A549 (cell line): Measurements from ENCODE around the gene RANBP17. TPM values are rescaled to one million over a fixed set of nuclear protein-coding genes. Genes with fewer than 3 reads are reported as not detected.

ENCODE experiments used
- ATAC-seq, 2 experiments: fragments of 200-7000 bp in 1 of 2; fragments of >200 bp in 1 of 2; cut with Nextera tagmentation in 1 of 2; cut with Tn5 transposase in 1 of 2; 3 replicates each; pipeline versions ENCODE4 v1.8.0 to v1.9.1; 2018 to 2020; ENCODE audit warnings: mild to moderate bottlenecking in 1 of 2, moderate library complexity in 1 of 2
- CTCF ChIA-PET: fragments of 300-600 bp; sonication (Branson Sonifier 250); formaldehyde crosslinking; extraction: SDS; loops from one replicate; lab custom pipeline; 2021; ENCODE audit warnings: antibody characterized with exemption, inconsistent platforms; lab: Yijun Ruan, JAX
- POLR2A ChIA-PET: fragments of 350-600 bp; formaldehyde crosslinking; extraction: SDS; loops from one replicate; lab custom pipeline; 2021; ENCODE audit warnings: antibody characterized with exemption, inconsistent platforms; lab: Yijun Ruan, JAX
- DNase-seq, 2 experiments: peaks; one replicate each; pipeline versions ENCODE4 v3.0.0 to v3.0.0-alpha.2; 2011 to 2016; ENCODE audit warnings: low read depth in 1 of 2, low spot score in 1 of 2
- FAIRE-seq: peaks from 2 replicates; lab custom pipeline; 2011; peaks lifted over from hg19 to GRCh38; lab: Jason Lieb, UNC
- H3K27ac ChIP-seq, 2 experiments: fragments of >200 bp; sonication (Bioruptor Twin); formaldehyde crosslinking; 3 replicates each; pipeline ENCODE4 v1.5.1; 2016 to 2017
- H3K4me1 ChIP-seq: fragments of >200 bp; sonication (Bioruptor Twin); formaldehyde crosslinking; 3 replicates; pipeline ENCODE4 v1.6.1; 2016
- H3K4me2 ChIP-seq: fragments of >200 bp; sonication (Bioruptor Twin); formaldehyde crosslinking; 3 replicates; pipeline ENCODE4 v1.6.1; 2016
- H3K4me3 ChIP-seq: fragments of >200 bp; sonication (Bioruptor Twin); formaldehyde crosslinking; 3 replicates; pipeline ENCODE4 v1.5.1; 2016
- H3K9me3 ChIP-seq: fragments of >200 bp; sonication (Bioruptor Twin); formaldehyde crosslinking; 3 replicates; pipeline ENCODE4 v1.6.1; 2016
- BHLHE40 ChIP-seq: IDR thresholded peaks from 2 replicates; pipeline ENCODE4 v1.6.1; 2012; ENCODE audit warnings: low read depth, low read length, inconsistent platforms
- CHD2 ChIP-seq: fragments of 150-350 bp; IDR thresholded peaks from 2 replicates; pipeline ENCODE4 v1.6.1; 2014; ENCODE audit warnings: low read length; ENCODE audit not compliant: partially characterized antibody
- ESRRA ChIP-seq: fragments of 150-350 bp; IDR thresholded peaks from 2 replicates; pipeline ENCODE4 v1.6.1; 2014; ENCODE audit warnings: mild to moderate bottlenecking, low read length, borderline replicate concordance
- GATA3 ChIP-seq: IDR thresholded peaks from 2 replicates; pipeline ENCODE4 v1.6.1; 2012; ENCODE audit warnings: borderline replicate concordance
- HEYL ChIP-seq: fragments of 250-450 bp; sonication (Bioruptor Pico); IDR thresholded peaks from 2 replicates; pipeline ENCODE4 v1.8.0; 2021; ENCODE audit warnings: mild to moderate bottlenecking, moderate library complexity
- HOXA7 ChIP-seq: fragments of 250-450 bp; sonication (Bioruptor Pico); IDR thresholded peaks from 2 replicates; pipeline ENCODE4 v1.5.0; 2020; ENCODE audit warnings: mild to moderate bottlenecking, moderate library complexity
- JUNB ChIP-seq: fragments of >200 bp; sonication (Bioruptor Twin); formaldehyde crosslinking; IDR thresholded peaks from 2 replicates; pipeline ENCODE4 v1.6.1; 2016
- KDM5A ChIP-seq: fragments of 200-600 bp; sonication (generic); IDR thresholded peaks from 2 replicates; pipeline ENCODE4 v1.6.1; 2016; ENCODE audit warnings: antibody characterized with exemption, mild to moderate bottlenecking
- MYC ChIP-seq: IDR thresholded peaks from 2 replicates; pipeline ENCODE4 v1.6.1; 2012; ENCODE audit warnings: mild to moderate bottlenecking, inconsistent platforms, low read length, improper control_type of control experiment, borderline replicate concordance
- NFE2L2 ChIP-seq: fragments of 150-350 bp; conservative IDR thresholded peaks from 2 replicates; pipeline ENCODE4 v1.6.1; 2014; ENCODE audit warnings: low read length
- PHF8 ChIP-seq: fragments of 200-600 bp; sonication (generic); IDR thresholded peaks from 2 replicates; pipeline ENCODE4 v1.6.1; 2016; ENCODE audit warnings: low read depth, mild to moderate bottlenecking, antibody characterized with exemption, moderate library complexity, borderline replicate concordance
- RCOR1 ChIP-seq: fragments of 150-350 bp; IDR thresholded peaks from 2 replicates; pipeline ENCODE4 v1.6.1; 2014; ENCODE audit warnings: antibody characterized with exemption, low read length, low read depth
- RNF2 ChIP-seq: fragments of 200-600 bp; sonication (generic); IDR thresholded peaks from 2 replicates; pipeline ENCODE4 v1.6.1; 2016; ENCODE audit warnings: low read depth, mild to moderate bottlenecking, antibody characterized with exemption, moderate library complexity, borderline replicate concordance
- SMC3 ChIP-seq: fragments of >200 bp; sonication (Bioruptor Twin); formaldehyde crosslinking; IDR thresholded peaks from 3 replicates; pipeline ENCODE4 v1.6.1; 2018; ENCODE audit warnings: inconsistent platforms
- SREBF2 ChIP-seq: fragments of 450-650 bp; IDR thresholded peaks from 2 replicates; pipeline ENCODE4 v1.6.1; 2014; ENCODE audit warnings: mild to moderate bottlenecking, moderate library complexity
- ZFP36 ChIP-seq: fragments of 450-650 bp; IDR thresholded peaks from 2 replicates; pipeline ENCODE4 v1.6.1; 2014; ENCODE audit warnings: borderline replicate concordance; ENCODE audit not compliant: partially characterized antibody
- WGBS: methylation state at CpG from one replicate; pipeline ENCODE4 v1.1.6; 2017; ENCODE audit errors: missing lambda C conversion rate; 5-methylcytosine and 5-hydroxymethylcytosine counted together
- polyA plus RNA-seq, 4 experiments: library from polyadenylated mRNA; depleted of rRNA in 3 of 4; stranded (reverse); fragments of >200 nt; fragmentation: RNase III in 1 of 4; extraction: RNeasy Plus Mini Kit Qiagen cat#74134 plus additional on column Dnase treatment in 1 of 4; gene quantifications; 2 replicates in 3 of 4; 3 replicates in 1 of 4; pipeline ENCODE4 v1.2.3, GENCODE V29; 2011 to 2017
- TF ChIP-seq, protein P1 (sequence below): fragments of 450-650 bp; IDR thresholded peaks from 2 replicates; pipeline ENCODE4 v1.6.1; 2014; ENCODE audit warnings: antibody characterized with exemption
- TF ChIP-seq, protein P2 (sequence below): fragments of 250-450 bp; sonication (Bioruptor Pico); IDR thresholded peaks from 2 replicates; pipeline ENCODE4 v1.5.0; 2021; ENCODE audit warnings: mild to moderate bottlenecking, moderate library complexity, borderline replicate concordance
- TF ChIP-seq, protein P3 (sequence below): fragments of 200-600 bp; sonication (generic); IDR thresholded peaks from 2 replicates; pipeline ENCODE4 v1.6.1; 2016; ENCODE audit warnings: antibody characterized with exemption, mild to moderate bottlenecking, moderate library complexity
- TF ChIP-seq, protein P4 (sequence below): IDR thresholded peaks from 2 replicates; pipeline ENCODE4 v1.6.1; 2012

RANBP17 gene
- polyA plus RNA-seq, 2 of the 4 experiments (the other 2 are of a cell fraction) = 3.4 to 9.2 TPM

DNA sequence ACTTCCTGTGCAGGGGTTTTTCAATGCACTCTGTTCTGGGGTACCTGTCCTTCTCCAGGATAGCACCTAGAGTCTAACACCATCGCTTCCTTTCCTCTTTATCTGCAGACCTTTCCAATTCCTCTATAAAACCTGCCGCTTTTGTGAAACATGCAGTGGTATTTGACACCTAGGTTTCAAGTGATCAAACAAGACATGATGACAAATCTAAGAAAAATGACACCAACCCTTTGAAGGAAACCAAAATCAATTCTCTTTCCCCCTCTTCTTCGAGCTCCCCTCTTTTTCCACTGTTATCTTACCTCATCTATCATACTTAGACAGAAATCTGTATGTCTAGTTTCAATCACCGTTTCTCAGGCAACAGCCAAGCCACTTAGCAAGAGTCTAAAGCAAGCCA, 25.6 kb upstream of the RANBP17 start:
- H3K4me3 ChIP-seq = no peak overlapping the region
- no peaks in the 10 kb centered on the region for H3K4me1 ChIP-seq
- no peaks in the 10 kb centered on the region for H3K9me3 ChIP-seq
- no peak overlapping the region for H3K27ac ChIP-seq
- 30% methylated on average over 4 of the region's 4 CpGs for WGBS
- TF ChIP-seq, protein P1, sequence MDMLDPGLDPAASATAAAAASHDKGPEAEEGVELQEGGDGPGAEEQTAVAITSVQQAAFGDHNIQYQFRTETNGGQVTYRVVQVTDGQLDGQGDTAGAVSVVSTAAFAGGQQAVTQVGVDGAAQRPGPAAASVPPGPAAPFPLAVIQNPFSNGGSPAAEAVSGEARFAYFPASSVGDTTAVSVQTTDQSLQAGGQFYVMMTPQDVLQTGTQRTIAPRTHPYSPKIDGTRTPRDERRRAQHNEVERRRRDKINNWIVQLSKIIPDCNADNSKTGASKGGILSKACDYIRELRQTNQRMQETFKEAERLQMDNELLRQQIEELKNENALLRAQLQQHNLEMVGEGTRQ = no peak
- TF ChIP-seq SREBF2 = no peak
- TF ChIP-seq SMC3 = no peak
- TF ChIP-seq RCOR1 = no peak
- ChIA-PET CTCF (no interaction called here), POLR2A (no interaction called here)
- no peak for FAIRE-seq
- H3K4me2 ChIP-seq = no peak overlapping the region
- ATAC-seq = no peak; a peak in 1 of 6 replicates
- DNase-seq = no peak

DNA sequence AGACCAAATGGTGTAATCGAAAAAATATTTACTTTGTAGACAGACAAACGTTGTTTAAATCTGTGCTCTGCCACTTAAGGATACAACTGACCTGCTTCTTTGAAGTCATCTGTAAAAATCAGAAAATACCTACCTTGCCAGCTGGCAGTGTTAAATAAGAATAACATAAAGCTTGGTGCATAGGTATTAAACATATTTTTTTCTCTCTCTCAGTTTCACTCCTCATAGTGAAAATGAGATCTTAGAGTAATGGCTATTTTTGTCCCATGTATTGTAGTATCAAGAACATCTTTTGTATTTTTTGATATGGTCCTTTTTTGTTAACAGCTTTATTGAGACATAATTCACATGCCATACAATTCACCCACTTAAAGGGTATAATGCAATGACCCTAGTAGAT, 17.9 kb upstream of the RANBP17 start:
- H3K4me1 ChIP-seq = peaks cover 10% of the 10 kb centered on the region; the same call in 1 of the 3 replicates
- TF ChIP-seq CHD2 = no peak
- TF ChIP-seq KDM5A = no peak
- TF ChIP-seq, protein P2, sequence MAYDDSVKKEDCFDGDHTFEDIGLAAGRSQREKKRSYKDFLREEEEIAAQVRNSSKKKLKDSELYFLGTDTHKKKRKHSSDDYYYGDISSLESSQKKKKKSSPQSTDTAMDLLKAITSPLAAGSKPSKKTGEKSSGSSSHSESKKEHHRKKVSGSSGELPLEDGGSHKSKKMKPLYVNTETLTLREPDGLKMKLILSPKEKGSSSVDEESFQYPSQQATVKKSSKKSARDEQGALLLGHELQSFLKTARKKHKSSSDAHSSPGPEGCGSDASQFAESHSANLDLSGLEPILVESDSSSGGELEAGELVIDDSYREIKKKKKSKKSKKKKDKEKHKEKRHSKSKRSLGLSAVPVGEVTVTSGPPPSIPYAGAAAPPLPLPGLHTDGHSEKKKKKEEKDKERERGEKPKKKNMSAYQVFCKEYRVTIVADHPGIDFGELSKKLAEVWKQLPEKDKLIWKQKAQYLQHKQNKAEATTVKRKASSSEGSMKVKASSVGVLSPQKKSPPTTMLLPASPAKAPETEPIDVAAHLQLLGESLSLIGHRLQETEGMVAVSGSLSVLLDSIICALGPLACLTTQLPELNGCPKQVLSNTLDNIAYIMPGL (CRISPR knock-in tag) = no peak
- TF ChIP-seq, protein P3, sequence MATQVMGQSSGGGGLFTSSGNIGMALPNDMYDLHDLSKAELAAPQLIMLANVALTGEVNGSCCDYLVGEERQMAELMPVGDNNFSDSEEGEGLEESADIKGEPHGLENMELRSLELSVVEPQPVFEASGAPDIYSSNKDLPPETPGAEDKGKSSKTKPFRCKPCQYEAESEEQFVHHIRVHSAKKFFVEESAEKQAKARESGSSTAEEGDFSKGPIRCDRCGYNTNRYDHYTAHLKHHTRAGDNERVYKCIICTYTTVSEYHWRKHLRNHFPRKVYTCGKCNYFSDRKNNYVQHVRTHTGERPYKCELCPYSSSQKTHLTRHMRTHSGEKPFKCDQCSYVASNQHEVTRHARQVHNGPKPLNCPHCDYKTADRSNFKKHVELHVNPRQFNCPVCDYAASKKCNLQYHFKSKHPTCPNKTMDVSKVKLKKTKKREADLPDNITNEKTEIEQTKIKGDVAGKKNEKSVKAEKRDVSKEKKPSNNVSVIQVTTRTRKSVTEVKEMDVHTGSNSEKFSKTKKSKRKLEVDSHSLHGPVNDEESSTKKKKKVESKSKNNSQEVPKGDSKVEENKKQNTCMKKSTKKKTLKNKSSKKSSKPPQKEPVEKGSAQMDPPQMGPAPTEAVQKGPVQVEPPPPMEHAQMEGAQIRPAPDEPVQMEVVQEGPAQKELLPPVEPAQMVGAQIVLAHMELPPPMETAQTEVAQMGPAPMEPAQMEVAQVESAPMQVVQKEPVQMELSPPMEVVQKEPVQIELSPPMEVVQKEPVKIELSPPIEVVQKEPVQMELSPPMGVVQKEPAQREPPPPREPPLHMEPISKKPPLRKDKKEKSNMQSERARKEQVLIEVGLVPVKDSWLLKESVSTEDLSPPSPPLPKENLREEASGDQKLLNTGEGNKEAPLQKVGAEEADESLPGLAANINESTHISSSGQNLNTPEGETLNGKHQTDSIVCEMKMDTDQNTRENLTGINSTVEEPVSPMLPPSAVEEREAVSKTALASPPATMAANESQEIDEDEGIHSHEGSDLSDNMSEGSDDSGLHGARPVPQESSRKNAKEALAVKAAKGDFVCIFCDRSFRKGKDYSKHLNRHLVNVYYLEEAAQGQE = no peak
- TF ChIP-seq PHF8 = no peak
- no peak for TF ChIP-seq ESRRA
- no peak for TF ChIP-seq HOXA7
- no peak for TF ChIP-seq NFE2L2
- TF ChIP-seq RNF2 = no peak
- TF ChIP-seq JUNB = no peak
- TF ChIP-seq GATA3 = no peak
- no peak for TF ChIP-seq MYC
- TF ChIP-seq ZFP36 = no peak
- TF ChIP-seq, protein P4, sequence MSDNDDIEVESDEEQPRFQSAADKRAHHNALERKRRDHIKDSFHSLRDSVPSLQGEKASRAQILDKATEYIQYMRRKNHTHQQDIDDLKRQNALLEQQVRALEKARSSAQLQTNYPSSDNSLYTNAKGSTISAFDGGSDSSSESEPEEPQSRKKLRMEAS = no peak
- no peak for TF ChIP-seq HEYL
- no peak for TF ChIP-seq BHLHE40
- H3K4me2 ChIP-seq = no peak overlapping the region
- ChIA-PET POLR2A (no interaction called here), CTCF (interaction anchor here (0.9 kb wide), 1 partner anchor 36 kb away, joined by 3 read pairs; no protein-coding TSS in a partner anchor)
- H3K27ac ChIP-seq = no peak overlapping the region
- no peak for DNase-seq
- H3K9me3 ChIP-seq = no peaks in the 10 kb centered on the region
- H3K4me3 ChIP-seq = no peak overlapping the region
- WGBS = 4% methylated on average over 2 of the region's 2 CpGs
- no peak for ATAC-seq
- no peak for FAIRE-seq
